GM18517 (cell line): ENCODE results near the gene SPATA13.
"Not testable (repeated sequence)": the region's sequence is repeated elsewhere in the genome, so short reads cannot be mapped to it uniquely, and the experiment has no call there.

Experiments used
- ATAC-seq: cut with Tn5 transposase; IDR thresholded peaks from one replicate; pipeline ENCODE4 v1.9.1; 2021; ENCODE audit warnings: mild to moderate bottlenecking, moderate library complexity; ENCODE audit not compliant: unreplicated experiment

The SPATA13 gene

GRCh38 chr13:24306632-24307031 lies 146.1 kb downstream of the SPATA13 start:
- ATAC-seq, result no peak

DNA sequence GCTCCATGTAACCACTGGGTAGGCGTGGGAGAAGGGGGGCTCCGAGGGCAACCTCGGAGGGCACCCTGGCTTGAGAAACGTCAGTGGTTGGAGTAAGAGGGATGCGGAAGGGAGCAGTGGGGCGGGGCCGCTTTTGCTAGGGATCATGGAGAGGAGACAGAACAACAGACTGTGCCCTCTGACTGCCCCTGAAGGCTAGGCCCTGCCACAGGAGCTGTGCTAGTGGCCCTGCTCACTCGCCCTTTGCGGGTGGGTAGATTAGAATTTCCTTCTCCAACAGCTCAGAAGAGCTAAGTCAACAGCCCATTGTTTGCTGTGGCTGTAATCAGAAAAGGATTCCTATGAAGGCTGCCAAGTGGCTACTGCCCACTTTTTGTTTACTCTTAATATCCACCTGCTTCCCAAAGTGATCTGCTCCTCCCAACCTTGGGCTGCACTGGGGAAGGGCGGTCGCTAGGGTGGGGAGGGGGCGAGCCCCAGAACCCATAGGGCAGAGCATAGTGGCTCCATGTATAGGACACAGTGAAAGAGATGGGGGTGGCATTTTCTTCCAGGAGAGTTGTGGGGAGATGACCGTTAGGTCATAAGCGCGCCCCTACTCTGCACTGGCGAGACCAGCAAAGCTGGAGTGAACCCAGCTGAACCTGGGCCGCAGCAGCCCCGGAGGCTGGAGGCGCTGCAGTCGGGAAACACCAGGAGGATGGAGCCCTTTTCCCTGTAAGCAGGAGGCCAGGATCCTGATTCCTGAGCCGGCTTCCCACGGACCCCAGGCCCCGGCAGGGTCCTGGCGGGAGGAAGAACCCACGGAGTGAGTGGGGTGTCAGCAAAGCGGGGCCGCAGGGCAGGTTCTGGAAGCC lies 146.9 kb downstream of the SPATA13 start:
- ATAC-seq, result no peak

DNA sequence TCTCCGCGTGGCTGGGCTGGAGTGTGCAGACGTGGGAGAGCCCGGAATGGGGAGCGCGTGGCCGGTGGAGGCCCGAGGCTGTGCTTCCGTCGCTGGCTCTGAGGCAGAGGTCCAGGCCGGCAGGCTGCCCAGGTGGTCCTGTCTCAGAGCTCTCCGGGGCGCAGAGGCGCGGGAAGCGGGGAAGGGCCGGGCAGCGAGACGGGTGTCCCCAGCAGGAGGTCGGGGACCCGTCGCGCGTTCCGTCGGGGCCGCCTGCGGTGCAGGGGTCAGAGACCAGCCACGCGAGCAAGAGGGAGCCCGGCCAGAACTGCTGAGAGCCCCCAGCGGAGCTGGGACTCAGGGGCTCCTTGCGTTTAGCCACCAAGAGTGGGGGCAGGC lies 147.5 kb downstream of the SPATA13 start:
- ATAC-seq, result no peak

DNA sequence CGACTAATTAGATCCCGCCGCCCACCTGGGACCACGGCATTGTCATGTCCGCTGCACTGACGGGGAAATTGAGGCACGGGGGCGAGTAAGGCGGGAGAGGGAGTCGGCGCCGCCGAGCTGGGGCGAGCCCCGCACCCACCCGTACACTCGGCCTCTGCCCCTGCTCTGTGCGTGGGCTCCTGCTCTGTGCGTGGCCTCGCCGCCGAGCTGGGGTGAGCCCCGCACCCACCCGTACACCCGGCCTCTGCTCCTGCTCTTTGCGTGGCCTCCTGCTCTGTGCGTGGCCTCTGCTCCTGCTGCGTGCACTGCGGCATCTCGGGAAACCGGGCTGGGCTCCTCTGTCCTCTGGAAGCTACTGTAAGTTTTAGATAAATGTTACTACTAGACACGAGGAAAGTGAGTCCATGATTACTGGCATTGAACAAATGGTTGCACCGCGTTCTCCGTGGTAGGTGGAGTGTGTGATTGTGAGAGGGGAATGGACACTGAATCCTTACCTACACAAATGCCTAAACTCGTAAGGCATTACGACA lies 148.0 kb downstream of the SPATA13 start:
- ATAC-seq, result no peak

DNA sequence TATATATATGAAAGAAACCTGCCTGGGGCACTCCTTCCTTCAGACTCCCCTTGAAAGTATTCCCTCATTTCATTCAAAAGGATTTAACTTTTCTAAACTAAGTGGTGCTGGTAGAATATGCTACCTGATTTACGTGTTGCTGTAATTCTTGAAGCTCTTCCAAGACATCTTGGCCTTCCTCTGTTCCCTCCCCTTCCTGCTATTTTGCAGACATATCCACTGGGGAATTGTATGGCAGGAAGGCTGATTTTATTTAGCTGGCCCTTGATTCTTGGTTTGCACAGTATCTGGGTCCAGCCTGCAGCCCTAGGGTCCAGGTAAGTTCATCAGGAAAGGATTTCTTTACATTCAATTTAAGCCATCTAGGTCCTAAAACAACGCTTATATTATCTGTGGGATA lies 148.8 kb downstream of the SPATA13 start, which contains the start of gene C1QTNF9:
Gene C1QTNF9, plus strand, starts transcription at position 281 of the 400 bp plus-strand sequence. CDS start 6,424 bp downstream, outside the sequence.
- not testable (repeated sequence) for ATAC-seq

DNA sequence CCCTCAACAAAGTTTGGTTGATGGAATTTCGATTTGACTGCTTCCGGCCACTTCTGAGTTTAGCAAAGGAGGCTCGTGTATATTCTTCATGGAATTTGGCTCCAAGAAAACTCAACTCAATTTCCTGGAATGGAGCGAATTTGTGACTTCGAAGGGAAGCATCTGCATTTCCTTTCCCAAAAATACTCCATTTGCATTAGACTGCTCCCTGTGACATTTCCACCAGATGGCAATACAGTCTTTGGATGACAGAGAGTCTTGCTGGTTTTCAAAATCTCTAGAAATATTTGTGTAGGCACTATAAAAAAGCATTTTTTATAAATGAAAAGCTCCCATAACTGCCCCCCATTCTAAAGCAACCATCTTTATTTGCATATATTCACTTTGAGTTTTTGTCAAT lies 152.9 kb downstream of the SPATA13 start:
- no peak for ATAC-seq

DNA sequence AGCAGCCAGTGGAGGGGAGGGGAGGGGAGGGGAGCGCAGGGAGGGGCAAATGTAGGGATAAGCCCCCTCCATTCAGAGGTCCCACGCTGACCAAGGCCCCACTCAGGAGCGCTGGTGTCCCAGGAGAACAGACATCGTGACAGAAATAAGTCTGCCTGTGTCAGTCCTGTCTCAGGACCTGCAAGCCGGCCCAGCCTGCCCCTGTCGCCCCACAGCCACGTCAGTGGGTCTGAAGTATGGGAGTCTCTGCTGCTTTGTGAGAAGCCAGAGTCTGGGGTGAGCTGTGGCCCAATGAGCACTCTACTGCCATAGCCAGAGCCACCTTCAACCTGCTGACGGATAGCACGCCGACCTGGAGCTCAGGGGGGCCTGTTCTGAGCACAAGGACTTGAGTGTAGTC lies 157.3 kb downstream of the SPATA13 start:
- not testable (repeated sequence) for ATAC-seq

GRCh38 chr13:24318878-24319277 lies 158.4 kb downstream of the SPATA13 start:
- ATAC-seq, result not testable (repeated sequence)

DNA sequence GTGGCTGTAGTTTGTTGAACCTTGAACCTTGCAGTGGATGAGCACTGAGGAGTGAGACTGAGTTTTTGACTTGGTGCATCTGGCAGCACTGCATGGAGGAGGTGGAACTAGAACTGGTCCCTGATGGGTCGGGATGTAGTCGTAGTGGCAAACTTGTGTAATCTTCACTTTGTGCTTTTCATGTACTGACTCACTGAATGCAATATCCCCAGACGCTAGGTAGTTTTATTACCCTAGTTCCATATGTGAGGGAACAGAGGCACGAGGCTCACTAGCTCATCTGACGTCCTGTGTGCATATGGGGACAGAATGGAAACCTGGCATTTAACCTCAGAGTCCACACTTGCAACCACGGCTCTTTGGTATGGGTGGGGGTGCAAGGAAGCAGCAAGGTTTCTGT lies 159.1 kb downstream of the SPATA13 start:
- not testable (repeated sequence) for ATAC-seq

DNA sequence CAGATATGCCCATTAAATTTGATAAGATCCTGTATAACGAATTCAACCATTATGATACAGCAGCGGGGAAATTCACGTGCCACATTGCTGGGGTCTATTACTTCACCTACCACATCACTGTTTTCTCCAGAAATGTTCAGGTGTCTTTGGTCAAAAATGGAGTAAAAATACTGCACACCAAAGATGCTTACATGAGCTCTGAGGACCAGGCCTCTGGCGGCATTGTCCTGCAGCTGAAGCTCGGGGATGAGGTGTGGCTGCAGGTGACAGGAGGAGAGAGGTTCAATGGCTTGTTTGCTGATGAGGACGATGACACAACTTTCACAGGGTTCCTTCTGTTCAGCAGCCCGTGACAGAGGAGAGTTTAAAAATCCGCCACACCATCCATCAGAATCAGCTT lies 160.9 kb downstream of the SPATA13 start:
- not testable (repeated sequence) for ATAC-seq

GRCh38 chr13:24322470-24322869 lies 161.9 kb downstream of the SPATA13 start:
- not testable (repeated sequence) for ATAC-seq

- no peak for ATAC-seq
Measured at GRCh38 chr13:24323036-24323738, 162.7 kb downstream of the SPATA13 start.

DNA sequence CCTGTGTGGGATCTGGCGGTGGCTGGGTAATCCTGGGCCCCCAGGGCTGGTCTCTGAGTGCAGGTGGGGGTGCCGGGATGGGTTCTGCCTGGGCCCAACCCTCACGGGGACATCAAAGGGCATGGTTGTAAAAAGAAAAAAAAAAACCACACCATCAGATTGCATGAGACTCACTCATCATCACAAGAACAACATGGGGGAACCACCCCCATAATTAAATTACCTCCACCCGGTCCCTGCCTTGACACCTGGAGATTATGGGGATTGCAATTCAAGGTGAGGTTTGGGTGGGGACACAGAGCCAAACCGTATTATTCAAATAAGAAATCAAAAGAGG lies 163.2 kb downstream of the SPATA13 start:
- no peak for ATAC-seq

DNA sequence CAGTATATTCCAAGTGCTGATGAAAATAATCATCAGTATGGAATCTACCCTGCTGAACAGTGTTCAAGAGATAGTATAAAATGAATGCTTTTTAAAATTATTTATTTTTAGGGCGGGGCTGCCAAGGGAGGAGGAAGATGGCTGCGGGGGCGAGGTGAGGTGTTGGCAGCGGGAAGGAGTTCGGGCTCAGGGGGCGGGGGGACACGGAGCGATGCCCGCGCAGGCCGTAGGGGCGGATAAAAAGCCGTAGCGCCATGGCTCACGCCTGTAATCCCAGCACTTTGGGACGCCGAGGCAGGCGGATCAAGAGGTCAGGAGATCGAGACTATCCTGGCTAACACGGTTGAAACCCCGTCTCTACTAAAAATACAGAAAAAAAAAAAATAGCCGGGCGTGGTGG lies 167.1 kb downstream of the SPATA13 start:
- not testable (repeated sequence) for ATAC-seq

DNA sequence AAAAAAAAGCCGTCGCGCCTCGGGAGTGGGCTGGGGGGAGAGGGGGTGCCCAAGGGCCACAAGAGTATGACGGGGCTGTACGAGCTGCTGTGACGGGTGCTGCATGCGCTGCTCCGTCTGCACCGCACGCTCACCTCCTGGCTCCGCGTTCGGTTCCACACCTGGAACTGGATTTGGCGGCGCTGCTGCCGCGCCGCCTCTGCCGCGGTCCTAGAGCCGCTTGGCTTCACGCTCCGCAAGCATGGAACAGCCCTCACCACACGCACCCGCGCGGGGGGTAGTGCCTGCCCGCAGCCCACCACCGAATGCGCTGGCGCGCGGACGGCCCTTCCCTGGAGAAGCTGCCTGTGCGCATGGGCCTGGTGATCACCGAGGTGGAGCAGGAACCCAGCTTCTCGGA lies 167.6 kb downstream of the SPATA13 start:
- ATAC-seq, result no peak

DNA sequence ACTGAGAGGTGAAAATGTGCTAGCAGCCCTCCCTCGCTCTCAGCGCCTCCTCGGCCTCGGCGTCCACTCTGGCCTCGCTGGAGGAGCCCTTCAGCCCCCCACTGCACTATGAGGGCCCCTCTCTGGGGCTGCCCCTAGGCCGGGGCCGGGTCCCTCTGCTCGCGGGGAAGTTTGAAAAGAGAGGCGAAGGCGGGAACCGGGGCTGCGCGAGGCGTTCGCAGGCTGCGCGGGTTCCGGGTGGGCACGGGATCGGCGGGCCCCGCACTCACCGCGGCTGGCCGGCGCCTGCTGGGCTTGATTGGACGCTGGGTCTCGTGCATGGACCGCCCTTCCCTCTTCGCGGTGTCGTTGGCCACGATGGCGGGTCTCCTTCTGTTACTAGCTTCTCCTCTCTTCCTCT lies 178.2 kb downstream of the SPATA13 start:
- ATAC-seq, result no peak

DNA sequence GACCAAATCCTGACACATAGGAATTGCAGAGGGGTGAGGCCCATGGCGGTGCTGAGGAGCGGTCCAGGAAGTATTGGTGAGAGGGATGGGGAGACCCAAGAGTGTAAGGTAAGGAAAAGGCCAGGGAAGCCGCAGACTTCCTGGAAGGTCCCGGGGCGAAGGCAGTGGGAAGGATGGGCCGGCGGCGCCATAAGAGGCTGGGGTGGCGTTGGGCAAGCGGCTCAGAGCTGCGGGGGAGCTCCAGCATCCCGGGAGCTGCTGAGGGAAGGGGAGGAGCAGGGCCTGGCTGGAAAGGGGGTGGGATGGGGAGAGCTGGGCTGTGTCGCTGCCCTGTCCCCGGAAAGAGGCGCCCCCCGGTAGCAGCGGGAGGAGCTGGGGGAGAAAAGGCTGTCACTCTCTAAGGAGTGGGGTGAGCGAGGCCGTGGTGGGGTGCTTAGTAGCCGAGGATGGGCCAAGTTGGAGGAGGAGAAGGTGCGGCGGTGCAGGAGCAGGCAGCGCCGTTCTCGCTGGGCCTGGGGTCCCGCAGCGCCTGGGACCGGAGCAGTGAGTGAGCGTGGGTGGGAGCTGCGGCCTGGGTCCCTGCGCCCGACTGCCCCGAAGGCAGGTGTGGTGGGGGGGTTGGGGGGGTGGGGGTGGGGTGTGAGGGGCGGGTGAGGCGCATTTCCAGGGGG lies 179.6 kb downstream of the SPATA13 start:
- ATAC-seq, result no peak

DNA sequence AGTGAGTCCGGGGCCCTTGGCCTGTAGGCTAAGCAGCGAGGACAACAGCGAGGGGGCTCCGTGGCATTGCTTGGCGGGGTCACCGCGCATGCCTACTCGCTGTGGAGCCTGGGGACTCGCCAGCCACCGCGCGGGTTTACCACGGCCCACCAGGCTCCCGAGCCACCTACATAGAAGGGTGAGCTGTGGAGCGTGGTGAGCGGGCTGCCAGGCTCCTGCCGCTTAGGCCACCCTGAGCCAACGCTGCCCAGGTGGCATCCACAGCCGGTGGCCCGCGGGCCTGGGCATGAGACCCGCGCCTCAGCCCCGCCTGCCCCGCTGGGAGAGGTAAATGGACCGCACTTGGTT lies 180.1 kb downstream of the SPATA13 start:
- ATAC-seq, result no peak

DNA sequence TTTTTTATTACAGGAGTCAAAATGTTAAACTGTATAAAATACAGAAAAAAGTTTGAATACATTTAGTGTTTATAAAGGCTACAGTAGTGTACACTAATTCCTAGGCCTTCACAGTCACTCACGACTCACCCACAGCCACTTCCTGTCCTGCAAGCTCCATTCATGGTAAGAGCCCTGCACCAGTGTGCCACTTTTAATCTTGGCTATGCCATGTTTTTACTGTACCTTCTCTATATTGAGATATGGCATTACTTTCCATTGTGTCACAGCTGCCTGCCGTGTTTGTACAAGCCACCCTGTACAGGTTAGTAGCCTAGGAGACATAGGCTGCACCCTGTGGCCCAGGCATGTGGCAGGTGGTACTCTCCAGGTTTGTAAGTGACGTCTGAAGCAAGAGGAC lies 180.9 kb downstream of the SPATA13 start:
- no peak for ATAC-seq

- ATAC-seq, result no peak
Measured at GRCh38 chr13:24348385-24348784, 187.9 kb downstream of the SPATA13 start.

DNA sequence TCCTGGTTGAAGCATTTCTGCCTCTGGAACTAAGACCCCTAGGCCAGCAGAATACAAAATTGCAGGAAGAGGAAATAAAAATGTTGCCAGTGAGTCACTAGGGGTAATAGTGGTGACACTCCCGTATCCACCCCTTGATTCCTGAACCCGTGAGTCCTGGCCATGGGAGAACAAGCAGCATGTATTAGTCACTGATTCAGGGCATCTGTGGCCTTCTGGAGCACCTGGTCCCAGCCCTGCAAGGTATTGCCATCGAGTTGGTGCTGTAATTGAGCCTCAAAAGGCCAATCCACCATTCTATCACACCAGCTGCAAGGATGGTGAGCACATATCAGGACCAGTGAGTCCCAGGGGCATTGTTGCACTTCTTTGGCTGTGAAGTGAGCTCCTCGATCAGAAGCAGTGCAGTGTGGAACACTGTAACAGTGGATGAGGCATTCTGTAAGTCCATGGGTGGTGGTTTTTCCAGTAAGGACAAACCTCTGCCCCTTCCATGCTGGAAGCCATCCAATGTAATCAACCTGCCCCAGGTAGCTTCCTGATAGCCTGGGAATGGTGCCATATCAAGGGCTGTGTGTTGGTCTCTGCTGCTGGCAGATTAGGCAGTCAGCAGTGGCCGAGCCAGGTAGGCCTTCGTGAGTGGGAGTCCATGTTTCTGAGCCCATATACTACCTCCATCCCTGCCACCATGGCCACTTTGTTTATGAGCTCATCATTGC lies 188.4 kb downstream of the SPATA13 start:
- ATAC-seq, result no peak
